GM18520 (cell line): ENCODE data around the gene STYK1.

Experiments used
- ATAC-seq: cut with Tn5 transposase; IDR thresholded peaks from one replicate; pipeline ENCODE4 v1.9.1; 2021; ENCODE audit not compliant: unreplicated experiment

Gene STYK1

GRCh38 chr12:10571141-10571540 is 102.7 kb downstream of the STYK1 start:
- ATAC-seq = no peak
